A549 (cell line): ENCODE results near the gene DNAJC8. TPM values are rescaled to one million over a fixed set of nuclear protein-coding genes. Genes with fewer than 3 reads are reported as not detected.
A peak's percentile ranks its signal among the peaks of the same experiment; 100 is the strongest.

Experiments used
- ATAC-seq, 2 experiments: fragments of 200-7000 bp in 1 of 2; fragments of >200 bp in 1 of 2; cut with Nextera tagmentation in 1 of 2; cut with Tn5 transposase in 1 of 2; 3 replicates each; pipeline versions ENCODE4 v1.8.0 to v1.9.1; 2018 to 2020; ENCODE audit warnings: mild to moderate bottlenecking in 1 of 2, moderate library complexity in 1 of 2
- CTCF ChIA-PET: fragments of 300-600 bp; sonication (Branson Sonifier 250); formaldehyde crosslinking; extraction: SDS; loops from one replicate; lab custom pipeline; 2021; ENCODE audit warnings: antibody characterized with exemption, inconsistent platforms; lab: Yijun Ruan, JAX
- POLR2A ChIA-PET: fragments of 350-600 bp; formaldehyde crosslinking; extraction: SDS; loops from one replicate; lab custom pipeline; 2021; ENCODE audit warnings: antibody characterized with exemption, inconsistent platforms; lab: Yijun Ruan, JAX
- DNase-seq, 2 experiments: peaks; one replicate each; pipeline versions ENCODE4 v3.0.0 to v3.0.0-alpha.2; 2011 to 2016; ENCODE audit warnings: low read depth in 1 of 2, low spot score in 1 of 2
- FAIRE-seq: peaks from 2 replicates; lab custom pipeline; 2011; peaks lifted over from hg19 to GRCh38; lab: Jason Lieb, UNC
- H3K27ac ChIP-seq, 2 experiments: fragments of >200 bp; sonication (Bioruptor Twin); formaldehyde crosslinking; 3 replicates each; pipeline ENCODE4 v1.5.1; 2016 to 2017
- H3K4me1 ChIP-seq: fragments of >200 bp; sonication (Bioruptor Twin); formaldehyde crosslinking; 3 replicates; pipeline ENCODE4 v1.6.1; 2016
- H3K4me2 ChIP-seq: fragments of >200 bp; sonication (Bioruptor Twin); formaldehyde crosslinking; 3 replicates; pipeline ENCODE4 v1.6.1; 2016
- H3K4me3 ChIP-seq: fragments of >200 bp; sonication (Bioruptor Twin); formaldehyde crosslinking; 3 replicates; pipeline ENCODE4 v1.5.1; 2016
- H3K9me3 ChIP-seq: fragments of >200 bp; sonication (Bioruptor Twin); formaldehyde crosslinking; 3 replicates; pipeline ENCODE4 v1.6.1; 2016
- CBX2 ChIP-seq: fragments of 200-600 bp; sonication (generic); IDR thresholded peaks from 2 replicates; pipeline ENCODE4 v1.6.1; 2016; ENCODE audit warnings: low read depth, mild to moderate bottlenecking, borderline replicate concordance
- CEBPB ChIP-seq, 2 experiments: fragments of >200 bp in 1 of 2; sonication (Bioruptor Twin) in 1 of 2; formaldehyde crosslinking in 1 of 2; IDR thresholded peaks; 2 replicates each; pipeline ENCODE4 v1.6.1; 2012 to 2016
- FOSB ChIP-seq: fragments of 250-450 bp; sonication (Bioruptor Pico); IDR thresholded peaks from 2 replicates; pipeline ENCODE4 v1.5.0; 2020; ENCODE audit warnings: mild to moderate bottlenecking, moderate library complexity
- FOSL2 ChIP-seq, 2 experiments: fragments of 450-650 bp in 1 of 2; fragments of >200 bp in 1 of 2; sonication (Bioruptor Twin) in 1 of 2; formaldehyde crosslinking; IDR thresholded peaks; 2 replicates each; pipeline versions ENCODE4 v1.5.0 to v1.6.1; 2016 to 2020; ENCODE audit warnings: mild to moderate bottlenecking in 1 of 2, moderate library complexity in 1 of 2
- GATA3 ChIP-seq: IDR thresholded peaks from 2 replicates; pipeline ENCODE4 v1.6.1; 2012; ENCODE audit warnings: borderline replicate concordance
- HMGXB4 ChIP-seq: fragments of 250-450 bp; sonication (Bioruptor Pico); IDR thresholded peaks from 2 replicates; pipeline ENCODE4 v1.5.0; 2021; ENCODE audit warnings: mild to moderate bottlenecking, moderate library complexity, borderline replicate concordance
- JUN ChIP-seq, 2 experiments: fragments of >200 bp; sonication (Bioruptor Twin); formaldehyde crosslinking; IDR thresholded peaks; 2 replicates in 1 of 2; 3 replicates in 1 of 2; pipeline ENCODE4 v1.6.1; 2016 to 2017
- NFE2L2 ChIP-seq: fragments of 150-350 bp; conservative IDR thresholded peaks from 2 replicates; pipeline ENCODE4 v1.6.1; 2014; ENCODE audit warnings: low read length
- POLR2AphosphoS2 ChIP-seq: conservative IDR thresholded peaks from 2 replicates; pipeline ENCODE4 v1.6.1; 2012; ENCODE audit warnings: low read length, improper control_type of control experiment, inconsistent platforms
- RAD21 ChIP-seq, 2 experiments: fragments of >200 bp in 1 of 2; sonication (Bioruptor Twin) in 1 of 2; formaldehyde crosslinking in 1 of 2; IDR thresholded peaks in 1 of 2; conservative IDR thresholded peaks in 1 of 2; 2 replicates in 1 of 2; 3 replicates in 1 of 2; pipeline ENCODE4 v1.6.1; 2012 to 2018; ENCODE audit warnings: inconsistent platforms in 1 of 2
- RARB ChIP-seq: fragments of 250-450 bp; sonication (Bioruptor Pico); IDR thresholded peaks from 2 replicates; pipeline ENCODE4 v1.8.0; 2021; ENCODE audit warnings: mild to moderate bottlenecking, moderate library complexity
- RNF2 ChIP-seq: fragments of 200-600 bp; sonication (generic); IDR thresholded peaks from 2 replicates; pipeline ENCODE4 v1.6.1; 2016; ENCODE audit warnings: low read depth, mild to moderate bottlenecking, antibody characterized with exemption, moderate library complexity, borderline replicate concordance
- SMC3 ChIP-seq: fragments of >200 bp; sonication (Bioruptor Twin); formaldehyde crosslinking; IDR thresholded peaks from 3 replicates; pipeline ENCODE4 v1.6.1; 2018; ENCODE audit warnings: inconsistent platforms
- WGBS: methylation state at CpG from one replicate; pipeline ENCODE4 v1.1.6; 2017; ENCODE audit errors: missing lambda C conversion rate; 5-methylcytosine and 5-hydroxymethylcytosine counted together
- polyA plus RNA-seq, 4 experiments: library from polyadenylated mRNA; depleted of rRNA in 3 of 4; stranded (reverse); fragments of >200 nt; fragmentation: RNase III in 1 of 4; extraction: RNeasy Plus Mini Kit Qiagen cat#74134 plus additional on column Dnase treatment in 1 of 4; gene quantifications; 2 replicates in 3 of 4; 3 replicates in 1 of 4; pipeline ENCODE4 v1.2.3, GENCODE V29; 2011 to 2017
- TF ChIP-seq, protein P1 (sequence below): fragments of >200 bp; sonication (Bioruptor Twin); formaldehyde crosslinking; IDR thresholded peaks from 3 replicates; pipeline ENCODE4 v1.5.1; 2016

The DNAJC8 gene
- polyA plus RNA-seq, 2 of the 4 experiments (the other 2 are of a cell fraction), result 87.3 to 93.7 TPM

DNA sequence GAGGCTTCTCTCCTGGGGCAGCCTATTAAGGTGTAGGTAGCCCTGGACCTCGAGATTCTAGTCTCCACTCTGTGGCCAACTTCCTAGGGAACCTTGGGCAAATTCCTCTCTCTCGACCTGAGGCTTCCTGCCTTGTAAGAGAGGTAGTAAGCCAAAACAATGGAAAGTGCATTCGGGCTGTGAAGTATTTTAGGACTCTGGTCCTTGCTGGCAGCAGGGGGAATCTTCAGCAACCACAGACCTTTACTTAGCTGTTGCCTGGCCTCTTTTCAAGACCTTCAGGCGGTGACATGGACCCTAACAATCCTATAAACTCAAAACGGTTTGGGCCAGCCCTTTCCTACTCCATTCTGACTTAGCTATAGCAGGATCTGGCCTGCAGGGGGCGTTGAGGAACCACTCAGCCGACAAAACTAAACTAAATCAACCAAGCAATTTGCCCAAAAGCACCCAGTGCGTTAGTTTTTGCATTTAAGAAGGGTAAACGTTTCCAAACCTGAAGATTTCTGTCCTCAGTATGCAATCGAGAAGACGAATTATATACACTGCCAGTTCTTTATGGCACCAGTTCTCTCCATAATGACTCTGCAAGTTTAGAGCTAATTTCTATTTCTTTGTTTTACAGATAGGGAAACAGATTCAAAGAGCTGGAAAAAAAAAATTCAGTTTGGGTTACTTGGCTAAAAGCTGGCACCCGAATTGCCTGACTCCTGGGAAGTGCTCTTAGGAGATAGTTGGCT, 15.6 kb upstream of the DNAJC8 start:
- ATAC-seq (peak; percentile 63 to 75), FAIRE-seq (no peak), DNase-seq (peak; percentile 58 to 72)
- TF ChIP-seq RARB (CRISPR knock-in tag), result no peak
- TF ChIP-seq POLR2AphosphoS2, result no peak
- TF ChIP-seq RNF2, result no peak
- TF ChIP-seq, protein P1, sequence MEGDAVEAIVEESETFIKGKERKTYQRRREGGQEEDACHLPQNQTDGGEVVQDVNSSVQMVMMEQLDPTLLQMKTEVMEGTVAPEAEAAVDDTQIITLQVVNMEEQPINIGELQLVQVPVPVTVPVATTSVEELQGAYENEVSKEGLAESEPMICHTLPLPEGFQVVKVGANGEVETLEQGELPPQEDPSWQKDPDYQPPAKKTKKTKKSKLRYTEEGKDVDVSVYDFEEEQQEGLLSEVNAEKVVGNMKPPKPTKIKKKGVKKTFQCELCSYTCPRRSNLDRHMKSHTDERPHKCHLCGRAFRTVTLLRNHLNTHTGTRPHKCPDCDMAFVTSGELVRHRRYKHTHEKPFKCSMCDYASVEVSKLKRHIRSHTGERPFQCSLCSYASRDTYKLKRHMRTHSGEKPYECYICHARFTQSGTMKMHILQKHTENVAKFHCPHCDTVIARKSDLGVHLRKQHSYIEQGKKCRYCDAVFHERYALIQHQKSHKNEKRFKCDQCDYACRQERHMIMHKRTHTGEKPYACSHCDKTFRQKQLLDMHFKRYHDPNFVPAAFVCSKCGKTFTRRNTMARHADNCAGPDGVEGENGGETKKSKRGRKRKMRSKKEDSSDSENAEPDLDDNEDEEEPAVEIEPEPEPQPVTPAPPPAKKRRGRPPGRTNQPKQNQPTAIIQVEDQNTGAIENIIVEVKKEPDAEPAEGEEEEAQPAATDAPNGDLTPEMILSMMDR, result peak; percentile 78
- no peak for TF ChIP-seq JUN (IDR thresholded peaks at IDR 0.05)
- peak; percentile 75 for TF ChIP-seq SMC3
- no peak for TF ChIP-seq CBX2
- peak; percentile 85 to 86 for TF ChIP-seq RAD21 (conservative IDR thresholded peaks at IDR 0.05 in 1 of 2, IDR thresholded peaks at IDR 0.05 in 1 of 2)
- no peak for TF ChIP-seq FOSB (CRISPR knock-in tag)
- TF ChIP-seq HMGXB4, result no peak
- ChIA-PET POLR2A (interaction anchor here (0.5 to 2.0 kb wide), 14 partner anchors 11 to 400 kb away, joined by 3 to 25 read pairs (median 4); partner anchors contain the start of genes ATP5IF1, MED18, PHACTR4 and RNU11), CTCF (interaction anchor here (0.6 to 4.8 kb wide), 45 partner anchors 11 to 626 kb away, joined by 3 to 47 read pairs (median 5); partner anchors contain the start of genes ATP5IF1, DNAJC8, MED18 and PHACTR4)
- peak overlapping the region; percentile 90 for H3K4me2 ChIP-seq
- peak overlapping the region; percentile 74 to 85 for H3K27ac ChIP-seq
- WGBS, result 3% methylated on average over 12 of the region's 12 CpGs
- H3K9me3 ChIP-seq, result no peaks in the 10 kb centered on the region
- peak overlapping the region; percentile 29; the same call in 1 of the 3 replicates for H3K4me3 ChIP-seq
- peaks cover 45% of the 10 kb centered on the region for H3K4me1 ChIP-seq

- H3K9me3 ChIP-seq, result no peaks in the 10 kb centered on the region
- WGBS, result 20% methylated on average over 11 of the region's 11 CpGs
- CTCF ChIA-PET, result interaction anchor here (0.6 to 4.8 kb wide), 36 partner anchors 10 to 627 kb away, joined by 3 to 47 read pairs (median 5); partner anchors contain the start of genes ATP5IF1, DNAJC8, MED18 and PHACTR4
- no peak for TF ChIP-seq FOSL2 (IDR thresholded peaks at IDR 0.05)
- TF ChIP-seq FOSL2 (CRISPR knock-in tag; IDR thresholded peaks at IDR 0.05), result no peak
- TF ChIP-seq GATA3, result 0 out of 2 replicates have a peak, but pooled peaks have one; percentile 22
- TF ChIP-seq, all 56 proteins: peak for 1
- H3K4me3 ChIP-seq, result peak overlapping the region; percentile 38
- ATAC-seq, result peak; percentile 18 to 25; a peak in 4 of 6 replicates
- H3K4me2 ChIP-seq, result peak overlapping the region; percentile 90
- DNase-seq, result no peak
- no peak for FAIRE-seq
- peak overlapping the region; percentile 74 to 85 for H3K27ac ChIP-seq
- POLR2A ChIA-PET, result interaction anchor here (0.7 to 1.9 kb wide), 5 partner anchors 11 to 81 kb away, joined by 3 to 13 read pairs (median 4); partner anchors contain the start of genes ATP5IF1 and MED18
- H3K4me1 ChIP-seq, result peaks cover 45% of the 10 kb centered on the region
Measured at GRCh38 chr1:28247612-28248272, 14.9 kb upstream of the DNAJC8 start.

GRCh38 chr1:28246427-28246832, 13.6 kb upstream of the DNAJC8 start:
- FAIRE-seq, result no peak
- no peak for TF ChIP-seq NFE2L2
- peak; percentile 84 to 94 for TF ChIP-seq CEBPB (IDR thresholded peaks at IDR 0.05)
- TF ChIP-seq, all 56 proteins: peak for 1
- Histone ChIP-seq H3K27ac (peak overlapping the region; percentile 72 to 86), H3K9me3 (no peaks in the 10 kb centered on the region), H3K4me2 (peak overlapping the region; percentile 92), H3K4me1 (peaks cover 44% of the 10 kb centered on the region), H3K4me3 (peak overlapping the region; percentile 61)
- DNase-seq (no peak), ATAC-seq (no peak)
- ChIA-PET CTCF (interaction anchor here (0.9 to 1.8 kb wide), 3 partner anchors 12 to 97 kb away, joined by 3 to 4 read pairs (median 3); no protein-coding TSS in a partner anchor), POLR2A (interaction anchor here (0.9 to 1.3 kb wide), 3 partner anchors 10 to 11 kb away, joined by 3 to 4 read pairs (median 3); partner anchors contain the start of gene ATP5IF1)
- 2% methylated on average over 11 of the region's 11 CpGs for WGBS
